Left ventricle myocardium superior (tissue), 1 donor: ENCODE measurements around the gene EPM2A. TPM values are rescaled to one million over a fixed set of nuclear protein-coding genes. Genes with fewer than 3 reads are reported as not detected.

ENCODE experiments used
- ATAC-seq: fragments of 200-7000 bp; cut with Tn5 transposase; one replicate; pipeline ENCODE4 v1.9.1; 2020; ENCODE audit warnings: mild to moderate bottlenecking, moderate library complexity
- DNase-seq: peaks from one replicate; pipeline ENCODE4 v3.0.0-alpha.2; 2020
- intact Hi-C: fragments of 100-400 bp; cut with micrococcal nuclease; formaldehyde crosslinking; loops from one replicate; pipeline ENCODE4 v1.11.0; 2022
- total RNA-seq: library from RNA; stranded (reverse); fragmentation: NEBNext Ultra II Directional; extraction: Animal tissue kit (Norgen Biotek cat#: 25700); gene quantifications from one replicate; pipeline ENCODE4 v1.2.1, GENCODE V29; 2021
- donor health status: DM: no; HTN: yes; CAD: no; lungs with severe emphysema.

Gene EPM2A
- total RNA-seq, 1 donor from 2014 or later = 49.2 TPM

- intact Hi-C loops = no loop called here
- ATAC-seq = no peak
- no peak for DNase-seq
Measured at GRCh38 chr6:145627451-145627850, 107.9 kb downstream of the EPM2A start.

- intact Hi-C loops = no loop called here
- ATAC-seq (peak; percentile 70), DNase-seq (no peak)
Measured at GRCh38 chr6:145626857-145627256, 108.5 kb downstream of the EPM2A start.

- ATAC-seq (no peak), DNase-seq (no peak)
- intact Hi-C loops = no loop called here
Measured at GRCh38 chr6:145623231-145623630, 112.1 kb downstream of the EPM2A start.

GRCh38 chr6:145621776-145622175 is 113.5 kb downstream of the EPM2A start:
- no peak for ATAC-seq
- DNase-seq = no peak
- intact Hi-C loops = no loop called here

DNA sequence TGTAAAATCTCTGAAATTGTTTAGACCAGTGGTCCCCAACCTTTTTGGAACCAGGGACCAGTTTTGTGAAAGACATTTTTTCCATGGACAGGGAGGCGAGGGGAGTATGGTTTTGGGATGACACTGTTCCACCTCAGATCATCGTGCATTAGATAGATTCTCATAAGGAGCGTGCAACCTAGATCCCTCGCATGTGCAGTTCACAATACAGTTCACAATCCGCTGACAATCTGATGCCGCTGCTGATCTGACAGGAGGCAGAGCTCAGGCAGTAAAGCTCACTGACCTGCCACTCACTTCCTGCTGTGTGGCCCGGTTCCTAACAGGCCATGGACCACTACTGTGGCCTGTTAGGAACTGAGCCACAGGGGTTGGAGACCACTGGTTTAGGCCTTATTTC is 115.2 kb downstream of the EPM2A start:
- ATAC-seq = no peak
- intact Hi-C loops = no loop called here
- no peak for DNase-seq

DNA sequence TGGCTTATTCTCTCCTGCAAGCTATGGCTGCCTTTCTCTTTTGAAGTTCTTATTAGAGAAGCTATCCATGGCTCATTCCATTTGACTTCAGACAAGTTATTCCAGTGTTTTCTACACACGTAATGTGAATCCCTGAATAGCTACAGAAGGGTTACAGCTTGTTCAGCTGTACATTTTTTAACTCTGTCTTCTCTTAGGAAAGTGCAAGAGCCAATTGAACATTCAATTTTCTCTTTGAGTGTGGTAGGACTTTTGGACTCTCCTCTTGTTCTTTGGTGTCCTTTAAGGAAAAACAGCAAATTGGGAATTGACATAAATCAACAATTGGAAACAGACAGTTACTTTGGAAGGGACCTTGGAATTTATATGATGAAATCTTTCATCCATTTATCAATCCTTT is 125.8 kb downstream of the EPM2A start:
- intact Hi-C loops = no loop called here
- ATAC-seq (no peak), DNase-seq (no peak)

GRCh38 chr6:145608850-145609249 is 126.5 kb downstream of the EPM2A start:
- DNase-seq (no peak), ATAC-seq (no peak)
- intact Hi-C loops = no loop called here

- intact Hi-C loops = no loop called here
Measured at GRCh38 chr6:145603991-145604390, 131.3 kb downstream of the EPM2A start.

DNA sequence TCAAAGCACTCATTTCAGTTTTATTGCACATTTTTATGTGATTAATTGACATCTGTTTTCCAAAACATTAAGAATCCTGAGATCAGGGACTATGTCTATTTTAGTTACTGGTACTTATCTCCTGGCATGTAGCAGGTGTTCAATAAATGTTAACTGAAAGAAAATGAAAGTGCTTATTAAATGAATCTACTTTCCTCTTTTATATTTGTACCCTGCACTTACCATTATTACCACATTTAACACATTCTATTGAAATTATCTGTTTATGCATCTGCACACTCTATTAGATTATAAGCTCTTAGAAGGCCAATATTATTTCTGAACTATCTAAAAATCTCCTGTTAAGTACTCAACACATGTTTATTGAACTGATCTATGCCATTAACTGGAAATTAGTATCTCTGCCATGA is 131.9 kb downstream of the EPM2A start:
- no peak for ATAC-seq
- intact Hi-C loops = no loop called here

More at GRCh38 chr6:145603991-145604390, 131.3 kb downstream of the EPM2A start:
- DNase-seq (no peak), ATAC-seq (no peak)

GRCh38 chr6:145602726-145603326 is 132.5 kb downstream of the EPM2A start:
- intact Hi-C loops = no loop called here
- no peak for DNase-seq
- ATAC-seq = peak; percentile 65

More for the DNA sequence above, 131.9 kb downstream of the EPM2A start:
- no peak for DNase-seq

- intact Hi-C loops = no loop called here
- DNase-seq (no peak), ATAC-seq (no peak)
Measured at GRCh38 chr6:145601397-145601796, 133.9 kb downstream of the EPM2A start.

DNA sequence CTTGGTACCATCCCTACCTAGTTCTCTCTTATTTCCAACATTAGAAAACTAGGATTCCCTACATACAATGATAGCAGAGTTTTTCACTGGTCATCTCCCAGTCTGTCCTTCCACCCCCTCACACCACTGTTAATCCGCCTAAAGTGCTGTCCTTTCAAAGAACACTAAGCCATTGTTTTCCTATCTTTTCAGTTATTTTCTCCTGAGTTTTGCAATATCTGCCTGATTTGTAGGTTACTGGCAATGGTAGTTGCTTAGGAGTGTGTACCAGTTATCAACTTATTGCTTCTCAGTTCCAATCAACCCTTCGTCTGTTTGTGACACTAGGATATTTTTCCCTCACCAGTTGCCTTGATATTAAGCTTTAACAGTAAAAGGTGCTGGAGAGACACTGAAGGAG is 135.0 kb downstream of the EPM2A start:
- DNase-seq = no peak
- ATAC-seq = no peak
- intact Hi-C loops = no loop called here

DNA sequence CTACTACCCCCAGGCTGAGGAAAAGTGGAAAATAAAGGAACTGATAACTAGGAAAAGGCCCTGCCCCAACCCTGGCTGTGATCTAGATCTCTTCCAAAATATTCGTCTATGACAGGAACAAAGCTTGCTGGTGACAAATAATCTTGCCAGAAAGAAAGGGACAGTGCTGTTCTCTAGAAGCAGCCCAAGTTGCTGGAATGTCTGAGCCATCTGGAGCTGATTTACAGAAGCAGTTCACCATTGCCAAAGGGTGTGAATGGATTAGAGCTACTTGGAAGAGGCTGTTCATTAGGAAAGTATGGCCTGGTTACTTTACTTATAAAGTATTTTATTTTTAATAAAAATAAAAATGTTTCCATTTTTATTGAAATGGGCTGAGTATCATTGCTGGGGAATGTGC is 146.3 kb downstream of the EPM2A start:
- intact Hi-C loops = no loop called here
- ATAC-seq = no peak
- DNase-seq = no peak

- intact Hi-C loops = no loop called here
- ATAC-seq = no peak
- DNase-seq = no peak
Measured at GRCh38 chr6:145587334-145587733, 148.0 kb downstream of the EPM2A start.

DNA sequence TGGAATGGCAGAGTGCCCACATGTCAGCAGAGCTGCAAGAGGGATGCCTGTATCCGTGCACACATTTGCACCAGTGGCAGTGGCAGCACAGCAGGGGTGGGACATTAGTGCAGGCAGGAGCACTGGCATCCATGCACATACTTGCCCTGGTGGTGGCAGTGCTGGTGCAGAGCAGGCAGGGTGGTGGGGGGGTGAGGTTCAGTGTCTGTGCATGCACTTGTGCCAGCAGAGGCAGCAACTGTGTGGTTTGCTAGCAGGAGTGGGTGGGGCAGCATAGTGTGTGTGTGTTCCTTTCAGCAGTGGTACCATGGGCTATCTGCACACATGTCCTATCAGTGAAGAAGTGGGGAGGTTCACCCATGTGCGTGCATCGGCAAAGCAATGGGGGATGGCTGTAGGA is 151.6 kb downstream of the EPM2A start:
- DNase-seq (no peak), ATAC-seq (no peak)
- intact Hi-C loops = no loop called here

Other genes starting within 250 kb of the EPM2A start
- 14.4 TPM for gene FBXO30, start 79.3 kb upstream of the EPM2A start, total RNA-seq
- 11.2 TPM for gene SHPRH, start 228.8 kb upstream of the EPM2A start, total RNA-seq